ENCODE data around the gene PRRC1. TPM values are rescaled to one million over a fixed set of nuclear protein-coding genes. Genes with fewer than 3 reads are reported as not detected.

PRRC1 gene
- total and polyA plus RNA-seq, 12 donors, result 19.1 to 128 (median 47.8) TPM

GRCh38 chr5:127599847-127600246 lies 82.4 kb downstream of the PRRC1 start:
- Histone ChIP-seq H3K4me1 (replicated peaks in 1 of 2) (no peaks in the 10 kb centered on the region), H3K36me3 (replicated peaks in 1 of 2) (no peaks in the 10 kb centered on the region), H3K9me3 (replicated peaks in 1 of 3) (no peaks in the 10 kb centered on the region), H3K27ac (no peak overlapping the region), H3K27me3 (no peaks in the 10 kb centered on the region), H3K4me3 (no peak overlapping the region)
- TF ChIP-seq POLR2A (IDR thresholded peaks at IDR 0.05), result no peak
- TF ChIP-seq, protein P1, sequence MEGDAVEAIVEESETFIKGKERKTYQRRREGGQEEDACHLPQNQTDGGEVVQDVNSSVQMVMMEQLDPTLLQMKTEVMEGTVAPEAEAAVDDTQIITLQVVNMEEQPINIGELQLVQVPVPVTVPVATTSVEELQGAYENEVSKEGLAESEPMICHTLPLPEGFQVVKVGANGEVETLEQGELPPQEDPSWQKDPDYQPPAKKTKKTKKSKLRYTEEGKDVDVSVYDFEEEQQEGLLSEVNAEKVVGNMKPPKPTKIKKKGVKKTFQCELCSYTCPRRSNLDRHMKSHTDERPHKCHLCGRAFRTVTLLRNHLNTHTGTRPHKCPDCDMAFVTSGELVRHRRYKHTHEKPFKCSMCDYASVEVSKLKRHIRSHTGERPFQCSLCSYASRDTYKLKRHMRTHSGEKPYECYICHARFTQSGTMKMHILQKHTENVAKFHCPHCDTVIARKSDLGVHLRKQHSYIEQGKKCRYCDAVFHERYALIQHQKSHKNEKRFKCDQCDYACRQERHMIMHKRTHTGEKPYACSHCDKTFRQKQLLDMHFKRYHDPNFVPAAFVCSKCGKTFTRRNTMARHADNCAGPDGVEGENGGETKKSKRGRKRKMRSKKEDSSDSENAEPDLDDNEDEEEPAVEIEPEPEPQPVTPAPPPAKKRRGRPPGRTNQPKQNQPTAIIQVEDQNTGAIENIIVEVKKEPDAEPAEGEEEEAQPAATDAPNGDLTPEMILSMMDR (IDR thresholded peaks at IDR 0.05), result no peak
- 70 to 78% (median 76%) methylated on average over 3 to 4 of the region's 4 CpGs for WGBS, 4 donors
- no peak for DNase-seq
- intact Hi-C loops (cut with DNase I), result no loop called here

GRCh38 chr5:127601111-127601510 lies 83.7 kb downstream of the PRRC1 start:
- intact Hi-C loops (cut with DNase I), result no loop called here
- no peak for TF ChIP-seq POLR2A (IDR thresholded peaks at IDR 0.05)
- TF ChIP-seq, protein P1 (IDR thresholded peaks at IDR 0.05), result no peak
- Histone ChIP-seq H3K4me3 (no peak overlapping the region), H3K27ac (no peak overlapping the region), H3K27me3 (no peaks in the 10 kb centered on the region), H3K4me1 (replicated peaks in 1 of 2) (no peaks in the 10 kb centered on the region), H3K9me3 (replicated peaks in 1 of 3) (no peaks in the 10 kb centered on the region), H3K36me3 (replicated peaks in 1 of 2) (no peaks in the 10 kb centered on the region)
- DNase-seq, result no peak
- WGBS, 4 donors, result 71 to 92% (median 83%) methylated on average over 1 of the region's 1 CpG

DNA sequence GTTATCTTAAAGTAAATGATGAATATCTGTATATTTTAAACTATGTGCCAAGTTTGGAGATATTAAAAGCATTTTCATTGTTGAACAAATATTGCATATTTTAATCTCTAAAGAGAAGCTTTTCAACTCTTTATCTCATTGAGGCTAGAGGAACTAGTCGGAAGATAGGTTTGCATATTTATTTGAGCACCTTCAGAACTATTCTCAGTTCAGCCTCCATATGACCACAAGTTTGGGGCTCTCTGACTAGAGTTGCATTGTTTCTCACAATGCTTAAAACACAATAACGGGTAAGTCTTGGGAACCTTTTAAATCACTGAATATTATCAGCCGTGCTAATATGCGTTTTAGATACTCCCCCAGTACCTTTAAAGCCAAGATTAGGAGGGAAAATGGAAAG lies 84.2 kb downstream of the PRRC1 start:
- H3K27ac ChIP-seq, result no peak overlapping the region
- WGBS, 4 donors, result 75 to 81% (median 77%) methylated on average over 4 of the region's 4 CpGs
- no peaks in the 10 kb centered on the region for H3K27me3 ChIP-seq
- TF ChIP-seq, protein P1 (IDR thresholded peaks at IDR 0.05), result no peak
- TF ChIP-seq POLR2A (IDR thresholded peaks at IDR 0.05), result no peak
- no peaks in the 10 kb centered on the region for H3K4me1 ChIP-seq (replicated peaks in 1 of 2)
- no peaks in the 10 kb centered on the region for H3K9me3 ChIP-seq (replicated peaks in 1 of 3)
- no peak overlapping the region for H3K4me3 ChIP-seq
- intact Hi-C loops (cut with DNase I), result no loop called here
- no peak for DNase-seq
- no peaks in the 10 kb centered on the region for H3K36me3 ChIP-seq (replicated peaks in 1 of 2)

GRCh38 chr5:127602481-127602880 lies 85.0 kb downstream of the PRRC1 start:
- no peaks in the 10 kb centered on the region for H3K36me3 ChIP-seq (replicated peaks in 1 of 2)
- 89 to 100% (median 96%) methylated on average over 3 of the region's 3 CpGs for WGBS, 4 donors
- H3K4me1 ChIP-seq (replicated peaks in 1 of 2), result no peaks in the 10 kb centered on the region
- H3K27me3 ChIP-seq, result no peaks in the 10 kb centered on the region
- no peak overlapping the region for H3K4me3 ChIP-seq
- intact Hi-C loops (cut with DNase I), result no loop called here
- DNase-seq, result no peak
- no peak overlapping the region for H3K27ac ChIP-seq
- TF ChIP-seq POLR2A (IDR thresholded peaks at IDR 0.05), result no peak
- TF ChIP-seq, protein P1 (IDR thresholded peaks at IDR 0.05), result no peak
- no peaks in the 10 kb centered on the region for H3K9me3 ChIP-seq (replicated peaks in 1 of 3)

All from adrenal gland (tissue), 12 donors.